HG02970 (cell line): ENCODE measurements around the gene DENND4A.
"Not testable (repeated sequence)": the region's sequence is repeated elsewhere in the genome, so short reads cannot be mapped to it uniquely, and the experiment has no call there.

Source experiments
- ATAC-seq: cut with Tn5 transposase; IDR thresholded peaks from one replicate; pipeline ENCODE4 v1.9.1; 2021; ENCODE audit warnings: mild to moderate bottlenecking, moderate library complexity, moderate number of reproducible peaks; ENCODE audit not compliant: unreplicated experiment, low FRiP score

DENND4A gene

GRCh38 chr15:65819563-65819960, 27.5 kb upstream of the DENND4A start:
- no peak for ATAC-seq

GRCh38 chr15:65818927-65819562, 27.0 kb upstream of the DENND4A start:
- ATAC-seq, result peak; percentile 55

GRCh38 chr15:65816441-65816840, 24.3 kb upstream of the DENND4A start:
- ATAC-seq, result no peak

- not testable (repeated sequence) for ATAC-seq
These were observed 23.9 kb upstream of the DENND4A start for GRCh38 chr15:65816008-65816407.

- not testable (repeated sequence) for ATAC-seq
These were observed 22.2 kb upstream of the DENND4A start for GRCh38 chr15:65814271-65814670.

- no peak for ATAC-seq
These were observed 20.8 kb upstream of the DENND4A start for GRCh38 chr15:65812916-65813315.

- ATAC-seq, result no peak
These were observed 20.4 kb upstream of the DENND4A start for GRCh38 chr15:65812467-65812866.

- ATAC-seq, result no peak
These were observed 19.7 kb upstream of the DENND4A start for GRCh38 chr15:65811835-65812234.

- not testable (repeated sequence) for ATAC-seq
These were observed 19.1 kb upstream of the DENND4A start for GRCh38 chr15:65811011-65811733.

GRCh38 chr15:65806397-65806796, 14.3 kb upstream of the DENND4A start:
- no peak for ATAC-seq

GRCh38 chr15:65805019-65805745, 13.1 kb upstream of the DENND4A start:
- ATAC-seq, result no peak

GRCh38 chr15:65804252-65804931, 12.3 kb upstream of the DENND4A start:
- ATAC-seq, result no peak

- ATAC-seq, result no peak
These were observed 9.2 kb upstream of the DENND4A start for GRCh38 chr15:65801229-65801805.

- ATAC-seq, result no peak
These were observed 4.6 kb upstream of the DENND4A start for GRCh38 chr15:65796610-65797078.

- no peak for ATAC-seq
These were observed 3.6 kb upstream of the DENND4A start for GRCh38 chr15:65795663-65796216.

GRCh38 chr15:65793818-65794104, 1.7 kb upstream of the DENND4A start:
- no peak for ATAC-seq

- no peak for ATAC-seq
These were observed 1.1 kb upstream of the DENND4A start for GRCh38 chr15:65792988-65793817.

- ATAC-seq, result peak; percentile 34
These were observed 557 bp downstream of the DENND4A start for GRCh38 chr15:65791335-65792137.
